T-helper 22 cell (primary cell): ENCODE results near the gene HINFP.
"Not testable (repeated sequence)": the region's sequence is repeated elsewhere in the genome, so short reads cannot be mapped to it uniquely, and the experiment has no call there.

Experiments
- DNase-seq: peaks from one replicate; pipeline ENCODE4 v3.0.0-alpha.2; 2020; ENCODE audit warnings: low read depth

HINFP gene

GRCh38 chr11:119117004-119117706 lies 4.2 kb upstream of the HINFP start:
- no peak for DNase-seq

GRCh38 chr11:119118227-119118626 lies 3.2 kb upstream of the HINFP start:
- DNase-seq: no peak

GRCh38 chr11:119118946-119119345 lies 2.4 kb upstream of the HINFP start:
- no peak for DNase-seq

GRCh38 chr11:119120639-119121007 lies 757 bp upstream of the HINFP start:
- no peak for DNase-seq

- no peak for DNase-seq
Observed at GRCh38 chr11:119121811-119122124, 388 bp downstream of the HINFP start.

GRCh38 chr11:119125821-119126220 lies 4.4 kb downstream of the HINFP start:
- DNase-seq: no peak

GRCh38 chr11:119126675-119127268 lies 5.4 kb downstream of the HINFP start:
- DNase-seq: no peak

GRCh38 chr11:119130662-119131061 lies 9.3 kb downstream of the HINFP start:
- no peak for DNase-seq

- DNase-seq: no peak
Observed at GRCh38 chr11:119134389-119134978, 13.1 kb downstream of the HINFP start.

GRCh38 chr11:119139276-119139675 lies 17.9 kb downstream of the HINFP start:
- DNase-seq: not testable (repeated sequence)

- no peak for DNase-seq
Observed at GRCh38 chr11:119144825-119145486, 23.6 kb downstream of the HINFP start.

- DNase-seq: no peak
Observed at GRCh38 chr11:119145551-119145950, 24.2 kb downstream of the HINFP start.

GRCh38 chr11:119147604-119148333 lies 26.4 kb downstream of the HINFP start:
- no peak for DNase-seq

GRCh38 chr11:119148720-119149017 lies 27.3 kb downstream of the HINFP start:
- DNase-seq: no peak

GRCh38 chr11:119149018-119149785 lies 27.8 kb downstream of the HINFP start, which contains the start of gene ABCG4:
Gene ABCG4 (plus strand): TSS chr11:119149052. CDS start chr11:119149966, 914 bp downstream.
- DNase-seq: no peak

GRCh38 chr11:119149786-119150275 lies 28.5 kb downstream of the HINFP start:
- no peak for DNase-seq

GRCh38 chr11:119152043-119152442 lies 30.7 kb downstream of the HINFP start:
- DNase-seq: no peak

GRCh38 chr11:119152604-119153003 lies 31.2 kb downstream of the HINFP start:
- no peak for DNase-seq

GRCh38 chr11:119153049-119153818 lies 31.9 kb downstream of the HINFP start:
- no peak for DNase-seq

- no peak for DNase-seq
Observed at GRCh38 chr11:119154178-119154577, 32.8 kb downstream of the HINFP start.
